BJ (cell line): ENCODE data around the gene CYP46A1. TPM values are rescaled to one million over a fixed set of nuclear protein-coding genes. Genes with fewer than 3 reads are reported as not detected.
"Not testable (repeated sequence)": the region's sequence is repeated elsewhere in the genome, so short reads cannot be mapped to it uniquely, and the experiment has no call there.

Experiments used
- CTCF ChIA-PET: fragments of 350-600 bp; formaldehyde crosslinking; extraction: SDS; loops from one replicate; lab custom pipeline; 2021; ENCODE audit warnings: antibody characterized with exemption, inconsistent platforms; lab: Yijun Ruan, JAX
- POLR2A ChIA-PET: fragments of 300-600 bp; sonication (Branson Sonifier 250); formaldehyde crosslinking; extraction: SDS; loops from one replicate; lab custom pipeline; 2021; ENCODE audit warnings: antibody characterized with exemption; lab: Charles Lee
- DNase-seq: peaks from one replicate; pipeline ENCODE4 v3.0.0-alpha.2; 2011; ENCODE audit warnings: low read depth
- H3K27me3 ChIP-seq: 2 replicates; pipeline ENCODE4 v1.6.0; 2011; ENCODE audit warnings: low read length; ENCODE audit not compliant: control insufficient read depth, insufficient read depth
- H3K36me3 ChIP-seq: 2 replicates; pipeline ENCODE4 v1.5.1; 2011; ENCODE audit warnings: low read length; ENCODE audit not compliant: control insufficient read depth, insufficient read depth
- H3K4me3 ChIP-seq: 2 replicates; pipeline ENCODE4 v1.5.1; 2011; ENCODE audit warnings: low read depth, mild to moderate bottlenecking, control low read depth, low read length
- polyA plus RNA-seq: library from polyadenylated mRNA; depleted of rRNA; stranded (reverse); fragments of >200 nt; gene quantifications from 2 replicates; pipeline ENCODE4 v1.2.3, GENCODE V29; 2011
- TF ChIP-seq, protein P1 (sequence below): IDR thresholded peaks from 2 replicates; pipeline ENCODE4 v1.5.1; 2011; ENCODE audit warnings: low read depth, mild to moderate bottlenecking, control low read depth, inconsistent platforms, low read length, moderate library complexity; ENCODE audit not compliant: insufficient read depth

The CYP46A1 gene
- polyA plus RNA-seq, 1 experiment, result 0.06 TPM

- peak; percentile 100 for DNase-seq
- no peaks in the 10 kb centered on the region for H3K27me3 ChIP-seq
- H3K36me3 ChIP-seq, result no peaks in the 10 kb centered on the region
- TF ChIP-seq, protein P1, sequence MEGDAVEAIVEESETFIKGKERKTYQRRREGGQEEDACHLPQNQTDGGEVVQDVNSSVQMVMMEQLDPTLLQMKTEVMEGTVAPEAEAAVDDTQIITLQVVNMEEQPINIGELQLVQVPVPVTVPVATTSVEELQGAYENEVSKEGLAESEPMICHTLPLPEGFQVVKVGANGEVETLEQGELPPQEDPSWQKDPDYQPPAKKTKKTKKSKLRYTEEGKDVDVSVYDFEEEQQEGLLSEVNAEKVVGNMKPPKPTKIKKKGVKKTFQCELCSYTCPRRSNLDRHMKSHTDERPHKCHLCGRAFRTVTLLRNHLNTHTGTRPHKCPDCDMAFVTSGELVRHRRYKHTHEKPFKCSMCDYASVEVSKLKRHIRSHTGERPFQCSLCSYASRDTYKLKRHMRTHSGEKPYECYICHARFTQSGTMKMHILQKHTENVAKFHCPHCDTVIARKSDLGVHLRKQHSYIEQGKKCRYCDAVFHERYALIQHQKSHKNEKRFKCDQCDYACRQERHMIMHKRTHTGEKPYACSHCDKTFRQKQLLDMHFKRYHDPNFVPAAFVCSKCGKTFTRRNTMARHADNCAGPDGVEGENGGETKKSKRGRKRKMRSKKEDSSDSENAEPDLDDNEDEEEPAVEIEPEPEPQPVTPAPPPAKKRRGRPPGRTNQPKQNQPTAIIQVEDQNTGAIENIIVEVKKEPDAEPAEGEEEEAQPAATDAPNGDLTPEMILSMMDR, result no peak
- POLR2A ChIA-PET, result interaction anchor here (0.6 kb wide), 2 partner anchors 123 to 223 kb away, joined by 3 to 4 read pairs; no protein-coding TSS in a partner anchor
- H3K4me3 ChIP-seq, result no peak overlapping the region
- CTCF ChIA-PET, result interaction anchor here (1.9 kb wide), 1 partner anchor 28 kb away, joined by 9 read pairs; no protein-coding TSS in a partner anchor
Observed at GRCh38 chr14:99757331-99758070, 73.4 kb downstream of the CYP46A1 start.

- TF ChIP-seq, protein P1, result no peak
- no peaks in the 10 kb centered on the region for H3K36me3 ChIP-seq
- no peak overlapping the region for H3K4me3 ChIP-seq
- ChIA-PET POLR2A (interaction anchor here (0.6 kb wide), 2 partner anchors 123 to 224 kb away, joined by 3 to 4 read pairs; no protein-coding TSS in a partner anchor), CTCF (interaction anchor here (1.7 to 1.9 kb wide), 2 partner anchors 29 to 34 kb away, joined by 4 to 9 read pairs; no protein-coding TSS in a partner anchor)
- H3K27me3 ChIP-seq, result no peaks in the 10 kb centered on the region
- peak; percentile 88 for DNase-seq
Observed at GRCh38 chr14:99758121-99758821, 74.2 kb downstream of the CYP46A1 start.

DNA sequence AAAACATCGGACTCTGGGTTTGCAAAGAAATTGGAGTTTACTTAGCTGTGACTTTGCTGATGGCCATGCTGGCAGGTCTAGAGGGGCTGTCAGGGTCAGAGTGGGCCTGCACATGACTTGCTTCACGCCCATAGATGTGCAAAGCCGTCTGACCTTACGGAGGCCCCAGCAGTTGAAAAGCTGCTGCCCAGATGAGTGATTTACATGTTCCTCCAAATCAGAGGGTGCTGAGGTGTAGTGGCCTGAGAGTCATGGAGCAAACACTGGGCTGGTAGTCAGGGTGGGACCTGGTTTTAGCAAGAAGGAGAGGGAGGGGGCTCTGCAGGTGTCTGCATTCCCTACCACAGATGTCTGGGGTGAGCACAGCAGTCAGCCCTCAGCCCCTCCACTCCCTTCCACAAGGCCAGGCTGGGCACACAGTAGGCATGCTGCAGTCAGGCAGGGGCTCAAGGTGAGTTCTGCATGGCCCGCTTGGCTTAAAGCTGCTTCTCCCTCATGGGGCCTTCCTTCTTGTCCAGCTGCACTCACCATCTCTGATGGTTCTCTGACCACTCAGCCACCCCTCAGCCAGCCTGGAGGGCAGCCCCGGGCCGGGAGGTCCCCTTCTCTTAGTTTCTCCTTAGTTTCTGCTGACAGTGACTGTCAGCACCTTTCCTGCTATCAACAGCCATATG lies 74.9 kb downstream of the CYP46A1 start:
- no peak for DNase-seq
- TF ChIP-seq, protein P1, result no peak
- POLR2A ChIA-PET, result no interaction called here
- Histone ChIP-seq H3K36me3 (no peaks in the 10 kb centered on the region), H3K27me3 (no peaks in the 10 kb centered on the region), H3K4me3 (no peak overlapping the region)
- CTCF ChIA-PET, result interaction anchor here (1.7 to 1.9 kb wide), 3 partner anchors 17 to 33 kb away, joined by 4 to 9 read pairs (median 6); no protein-coding TSS in a partner anchor

- H3K27me3 ChIP-seq, result no peaks in the 10 kb centered on the region; the same call in 1 of the 2 replicates
- no peak for DNase-seq
- ChIA-PET CTCF (interaction anchor here (1.0 to 1.9 kb wide), 3 partner anchors 15 to 33 kb away, joined by 3 to 6 read pairs (median 4); no protein-coding TSS in a partner anchor), POLR2A (no interaction called here)
- H3K4me3 ChIP-seq, result no peak overlapping the region
- TF ChIP-seq, protein P1, result no peak
- H3K36me3 ChIP-seq, result no peaks in the 10 kb centered on the region
Observed at GRCh38 chr14:99759546-99759925, 75.4 kb downstream of the CYP46A1 start.

- H3K36me3 ChIP-seq, result no peaks in the 10 kb centered on the region
- POLR2A ChIA-PET, result no interaction called here
- H3K27me3 ChIP-seq, result no peaks in the 10 kb centered on the region; the same call in 1 of the 2 replicates
- no peak overlapping the region for H3K4me3 ChIP-seq
- CTCF ChIA-PET, result interaction anchor here (1.3 kb wide), 1 partner anchor 10 kb away, joined by 3 read pairs; no protein-coding TSS in a partner anchor
- DNase-seq, result no peak
- TF ChIP-seq, protein P1, result no peak
Observed at GRCh38 chr14:99760817-99761216, 76.7 kb downstream of the CYP46A1 start.

GRCh38 chr14:99762911-99763310 lies 78.8 kb downstream of the CYP46A1 start:
- H3K4me3 ChIP-seq, H3K27me3 ChIP-seq, DNase-seq, POLR2A ChIA-PET, CTCF ChIA-PET, H3K36me3 ChIP-seq: not testable (repeated sequence)
